SU-DHL-6 (cell line): ENCODE data around the gene ART1.
"Not testable (repeated sequence)": the region's sequence is repeated elsewhere in the genome, so short reads cannot be mapped to it uniquely, and the experiment has no call there.

ENCODE experiments used
- H2AFZ ChIP-seq: fragments of 200-600 bp; sonication (generic); 2 replicates; pipeline ENCODE4 v1.6.1; 2014; ENCODE audit warnings: low read depth, mild to moderate bottlenecking, moderate library complexity, mixed read lengths, antibody characterized with exemption, low read length; ENCODE audit not compliant: severe bottlenecking
- H3F3A ChIP-seq: fragments of 200-600 bp; shearing (Covaris generic); 2 replicates; pipeline ENCODE4 v1.6.0; 2016; ENCODE audit warnings: antibody characterized with exemption, mild to moderate bottlenecking; ENCODE audit not compliant: insufficient read depth
- H3K27ac ChIP-seq: fragments of 200-600 bp; sonication (generic); 2 replicates; pipeline ENCODE4 v1.5.1; 2016; ENCODE audit warnings: low read depth, mild to moderate bottlenecking, low read length, moderate library complexity, mixed read lengths
- H3K27me3 ChIP-seq: fragments of 200-600 bp; sonication (generic), shearing (Covaris generic); 2 replicates; pipeline ENCODE4 v1.6.0; 2014; ENCODE audit warnings: mild to moderate bottlenecking, low read length
- H3K36me3 ChIP-seq: fragments of 200-600 bp; sonication (generic); 2 replicates; pipeline ENCODE4 v1.6.1; 2014; ENCODE audit warnings: mild to moderate bottlenecking, low read length, mixed read lengths
- H3K4me2 ChIP-seq: fragments of 300-600, 200-600 bp; shearing (Covaris generic), sonication (generic); 2 replicates; pipeline ENCODE4 v1.6.0; 2014; ENCODE audit warnings: low read length, low read depth, mild to moderate bottlenecking; ENCODE audit not compliant: poor library complexity, severe bottlenecking
- H3K4me3 ChIP-seq: fragments of 200-600 bp; sonication (generic); 2 replicates; pipeline ENCODE4 v1.5.1; 2014; ENCODE audit warnings: antibody characterized with exemption, low read length, mild to moderate bottlenecking, mixed read lengths; ENCODE audit not compliant: insufficient read depth, poor library complexity, severe bottlenecking
- H3K79me2 ChIP-seq: fragments of 200-600 bp; sonication (generic); 2 replicates; pipeline ENCODE4 v1.6.1; 2014; ENCODE audit warnings: mild to moderate bottlenecking, low read length, moderate library complexity; ENCODE audit not compliant: insufficient read depth
- H3K9ac ChIP-seq: fragments of 200-600 bp; sonication (generic); 2 replicates; pipeline ENCODE4 v1.7.0; 2014; ENCODE audit warnings: mild to moderate bottlenecking, low read length
- H3K9me2 ChIP-seq: fragments of 200-600 bp; sonication (generic); replicated peaks from 2 replicates; pipeline ENCODE4 v1.6.1; 2014; ENCODE audit warnings: low read length; ENCODE audit not compliant: insufficient read depth
- H3K9me3 ChIP-seq: fragments of 200-600 bp; sonication (generic); 2 replicates; pipeline ENCODE4 v1.6.1; 2014; ENCODE audit warnings: low read length, mixed read lengths; ENCODE audit not compliant: insufficient read depth
- H4K20me1 ChIP-seq: fragments of 200-600 bp; sonication (generic); 2 replicates; pipeline ENCODE4 v1.6.1; 2014; ENCODE audit warnings: low read depth, mild to moderate bottlenecking, antibody characterized with exemption, low read length, moderate library complexity, mixed read lengths
- EZH2phosphoT487 ChIP-seq: fragments of 200-600 bp; sonication (generic), shearing (Covaris generic); conservative IDR thresholded peaks from 2 replicates; pipeline ENCODE4 v1.6.1; 2018; ENCODE audit warnings: mild to moderate bottlenecking, antibody characterized with exemption, low read length, moderate library complexity, mixed read lengths
- TF ChIP-seq, protein P1 (sequence below): fragments of 200-600 bp; sonication (generic); IDR thresholded peaks from one replicate; pipeline ENCODE4 v1.5.1; 2017; ENCODE audit warnings: antibody characterized with exemption, mild to moderate bottlenecking, low read length, moderate library complexity; ENCODE audit not compliant: insufficient read depth, poor library complexity, severe bottlenecking

ART1 gene, protein sequence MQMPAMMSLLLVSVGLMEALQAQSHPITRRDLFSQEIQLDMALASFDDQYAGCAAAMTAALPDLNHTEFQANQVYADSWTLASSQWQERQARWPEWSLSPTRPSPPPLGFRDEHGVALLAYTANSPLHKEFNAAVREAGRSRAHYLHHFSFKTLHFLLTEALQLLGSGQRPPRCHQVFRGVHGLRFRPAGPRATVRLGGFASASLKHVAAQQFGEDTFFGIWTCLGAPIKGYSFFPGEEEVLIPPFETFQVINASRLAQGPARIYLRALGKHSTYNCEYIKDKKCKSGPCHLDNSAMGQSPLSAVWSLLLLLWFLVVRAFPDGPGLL

DNA sequence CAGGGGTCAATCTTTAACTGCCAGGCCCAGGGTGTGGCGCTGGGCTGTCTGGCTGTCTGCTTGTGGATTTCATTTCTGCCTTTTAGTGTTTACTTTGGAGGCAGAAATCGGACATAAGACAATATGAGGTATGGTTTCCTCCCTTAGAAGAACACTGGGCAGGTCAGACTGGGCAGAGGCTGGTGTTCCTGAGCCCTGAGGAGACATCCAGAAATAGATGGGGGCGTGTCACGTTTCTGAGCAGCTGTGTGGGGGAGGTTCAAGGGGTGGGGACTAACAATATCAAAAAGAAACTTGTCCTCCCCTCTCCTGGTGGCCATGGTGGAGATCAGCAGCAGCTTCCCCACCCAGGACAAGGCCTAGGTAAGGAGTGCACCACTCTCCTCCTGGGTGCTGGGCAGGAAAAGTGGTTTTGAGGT is at the start of gene ART1:
Gene ART1, plus strand, starts transcription at position 312 of the 419 bp plus-strand sequence. CDS start 14,086 bp downstream, outside the sequence.
- no peak within 1 kb of the TSS for H3K4me2 ChIP-seq
- H3K9me2 ChIP-seq = no peaks in the 10 kb centered on the region
- no peak within 1 kb of the TSS for H2AFZ ChIP-seq
- no peak within 1 kb of the TSS for H3K4me3 ChIP-seq
- no peaks in the 10 kb centered on the region for H3K9me3 ChIP-seq
- no peaks in the 10 kb centered on the region for H3K79me2 ChIP-seq
- H3K27me3 ChIP-seq = no peaks in the 10 kb centered on the region
- no peaks in the 10 kb centered on the region for H3F3A ChIP-seq
- no peaks in the 10 kb centered on the region for H4K20me1 ChIP-seq
- no peaks in the 10 kb centered on the region for H3K36me3 ChIP-seq
- no peak within 1 kb of the TSS for H3K9ac ChIP-seq
- no peak for TF ChIP-seq EZH2phosphoT487
- TF ChIP-seq, protein P1, sequence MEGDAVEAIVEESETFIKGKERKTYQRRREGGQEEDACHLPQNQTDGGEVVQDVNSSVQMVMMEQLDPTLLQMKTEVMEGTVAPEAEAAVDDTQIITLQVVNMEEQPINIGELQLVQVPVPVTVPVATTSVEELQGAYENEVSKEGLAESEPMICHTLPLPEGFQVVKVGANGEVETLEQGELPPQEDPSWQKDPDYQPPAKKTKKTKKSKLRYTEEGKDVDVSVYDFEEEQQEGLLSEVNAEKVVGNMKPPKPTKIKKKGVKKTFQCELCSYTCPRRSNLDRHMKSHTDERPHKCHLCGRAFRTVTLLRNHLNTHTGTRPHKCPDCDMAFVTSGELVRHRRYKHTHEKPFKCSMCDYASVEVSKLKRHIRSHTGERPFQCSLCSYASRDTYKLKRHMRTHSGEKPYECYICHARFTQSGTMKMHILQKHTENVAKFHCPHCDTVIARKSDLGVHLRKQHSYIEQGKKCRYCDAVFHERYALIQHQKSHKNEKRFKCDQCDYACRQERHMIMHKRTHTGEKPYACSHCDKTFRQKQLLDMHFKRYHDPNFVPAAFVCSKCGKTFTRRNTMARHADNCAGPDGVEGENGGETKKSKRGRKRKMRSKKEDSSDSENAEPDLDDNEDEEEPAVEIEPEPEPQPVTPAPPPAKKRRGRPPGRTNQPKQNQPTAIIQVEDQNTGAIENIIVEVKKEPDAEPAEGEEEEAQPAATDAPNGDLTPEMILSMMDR = no peak
- H3K27ac ChIP-seq = no peak within 1 kb of the TSS

DNA sequence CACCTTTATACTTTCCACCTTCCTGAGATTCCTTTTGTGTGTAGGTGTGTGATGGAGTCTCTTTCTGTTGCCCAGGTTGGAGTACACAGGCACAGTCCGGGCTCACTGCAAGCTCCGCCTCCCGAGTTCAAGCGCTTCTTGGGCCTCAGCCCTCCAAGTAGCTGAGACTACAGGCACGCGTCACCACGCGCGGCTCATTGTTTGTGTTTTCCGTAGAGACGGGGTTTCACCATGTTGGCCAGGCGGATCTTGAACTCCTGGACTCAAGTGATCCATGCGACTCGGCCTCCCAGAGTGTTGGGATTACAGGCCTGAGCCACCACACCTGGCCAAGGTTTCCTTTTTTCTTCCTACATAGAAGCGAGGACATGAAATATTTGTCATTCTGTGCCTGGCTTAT is 47.2 kb upstream of the ART1 start:
- not testable (repeated sequence) for H3K4me2 ChIP-seq, H3K9me2 ChIP-seq, H3K4me3 ChIP-seq, H2AFZ ChIP-seq, H3K79me2 ChIP-seq, H3K27me3 ChIP-seq, H3K36me3 ChIP-seq, H3K9ac ChIP-seq, H3F3A ChIP-seq, H4K20me1 ChIP-seq, H3K27ac ChIP-seq, H3K9me3 ChIP-seq

DNA sequence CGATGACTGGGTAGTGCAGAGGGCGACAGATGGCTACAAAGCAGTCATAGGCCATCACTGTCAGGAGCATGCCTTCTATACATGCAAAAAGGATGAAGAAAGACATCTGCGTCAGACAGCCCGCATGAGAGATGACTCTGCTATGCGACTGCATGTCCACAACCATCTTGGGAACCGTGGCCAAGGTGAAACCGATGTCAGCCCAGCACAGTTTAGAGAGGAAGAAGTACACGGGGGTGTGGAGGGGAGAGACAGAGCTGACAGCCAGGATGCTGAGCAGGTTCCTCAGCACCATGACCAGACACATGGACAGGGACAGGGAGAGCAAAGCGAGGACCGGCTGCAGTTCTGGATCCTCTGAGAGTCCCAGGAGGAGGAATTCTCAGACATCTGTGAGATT is 44.7 kb upstream of the ART1 start:
- not testable (repeated sequence) for H3K9me2 ChIP-seq

DNA sequence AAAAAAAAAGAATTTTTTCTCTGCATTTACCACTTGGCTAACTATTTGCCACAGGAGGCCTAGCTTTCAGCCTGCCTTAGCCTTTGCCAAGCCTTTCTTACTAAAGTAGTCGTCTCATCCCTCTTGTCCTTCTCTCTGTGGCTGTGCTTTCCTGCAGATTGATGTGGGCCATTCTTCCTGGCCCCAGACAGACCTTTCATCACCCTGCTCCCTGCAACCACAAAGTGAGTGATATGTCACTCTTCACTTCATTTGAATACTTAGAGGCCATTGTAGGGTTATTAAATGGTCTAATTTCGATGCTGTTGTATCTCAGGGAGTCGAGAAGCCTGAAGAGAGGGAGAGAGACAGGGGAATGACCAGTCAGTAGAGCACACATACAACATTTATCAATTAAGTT is 40.8 kb upstream of the ART1 start:
- TF ChIP-seq EZH2phosphoT487 = no peak
- TF ChIP-seq, protein P1 = no peak

More for the DNA sequence above, 44.7 kb upstream of the ART1 start:
- not testable (repeated sequence) for H3K79me2 ChIP-seq, H3K27ac ChIP-seq, H3K4me2 ChIP-seq, H3K9me3 ChIP-seq, H2AFZ ChIP-seq, H3K27me3 ChIP-seq, H3K4me3 ChIP-seq, H4K20me1 ChIP-seq, H3F3A ChIP-seq, H3K9ac ChIP-seq, H3K36me3 ChIP-seq

More for the DNA sequence above, 40.8 kb upstream of the ART1 start:
- no peaks in the 10 kb centered on the region for H3K27me3 ChIP-seq
- H3K9ac ChIP-seq = no peak overlapping the region
- H3K79me2 ChIP-seq = no peaks in the 10 kb centered on the region
- H3K4me3 ChIP-seq = no peak overlapping the region
- H3K27ac ChIP-seq = no peak overlapping the region
- H3K9me3 ChIP-seq = no peaks in the 10 kb centered on the region
- no peaks in the 10 kb centered on the region for H3K36me3 ChIP-seq
- H3K9me2 ChIP-seq = no peaks in the 10 kb centered on the region
- no peak overlapping the region for H3K4me2 ChIP-seq
- H4K20me1 ChIP-seq = no peaks in the 10 kb centered on the region
- H3F3A ChIP-seq = no peaks in the 10 kb centered on the region
- H2AFZ ChIP-seq = no peak overlapping the region
